Caco-2 (cell line): ENCODE data around the gene COMTD1. TPM values are rescaled to one million over a fixed set of nuclear protein-coding genes. Genes with fewer than 3 reads are reported as not detected.

Source experiments
- BruUV-seq: library from RNA; stranded (reverse); fragments of 400-500 nt; replicated peaks from 2 replicates; lab custom pipeline; 2021; lab: Mats Ljungman, UMichigan
- CTCF ChIA-PET: fragments of 300-600 bp; sonication (Branson Sonifier 250); formaldehyde crosslinking; loops from one replicate; lab custom pipeline; 2022; ENCODE audit warnings: antibody characterized with exemption; lab: Charles Lee
- POLR2A ChIA-PET: fragments of 300-600 bp; sonication (Branson Sonifier 250); formaldehyde crosslinking; loops from one replicate; lab custom pipeline; 2022; ENCODE audit warnings: antibody characterized with exemption; lab: Charles Lee
- DNase-seq, 2 experiments: peaks; one replicate each; pipeline versions ENCODE4 v3.0.0 to v3.0.0-alpha.2; 2020 to 2022
- H3K27me3 ChIP-seq: replicated peaks from 2 replicates; pipeline ENCODE4 v1.6.0; 2011; ENCODE audit warnings: low read length; ENCODE audit not compliant: control insufficient read depth, insufficient read depth
- H3K36me3 ChIP-seq: 2 replicates; pipeline ENCODE4 v1.5.1; 2011; ENCODE audit warnings: low read length; ENCODE audit not compliant: control insufficient read depth, insufficient read depth
- H3K4me1 ChIP-seq: fragments of 250-450 bp; sonication (Bioruptor Pico); 2 replicates; pipeline ENCODE4 v1.5.1; 2020; ENCODE audit warnings: mild to moderate bottlenecking
- H3K4me3 ChIP-seq: 2 replicates; pipeline ENCODE4 v1.5.1; 2011; ENCODE audit warnings: low read depth, mild to moderate bottlenecking, control low read depth, low read length
- H3K9me3 ChIP-seq: fragments of 250-450 bp; sonication (Bioruptor Pico); 2 replicates; pipeline ENCODE4 v1.5.1; 2020; ENCODE audit warnings: mild to moderate bottlenecking, moderate library complexity
- H3K27ac Mint-ChIP-seq: one replicate; pipeline ENCODE4 v1.8.0; 2022; ENCODE audit warnings: mixed read lengths; ENCODE audit not compliant: unreplicated experiment
- H3K27me3 Mint-ChIP-seq: one replicate; pipeline ENCODE4 v1.8.0; 2022; ENCODE audit warnings: mixed read lengths; ENCODE audit not compliant: insufficient read depth, unreplicated experiment
- H3K36me3 Mint-ChIP-seq: one replicate; pipeline ENCODE4 v1.8.0; 2022; ENCODE audit warnings: mild to moderate bottlenecking, mixed read lengths; ENCODE audit not compliant: insufficient read depth, unreplicated experiment
- H3K4me1 Mint-ChIP-seq: one replicate; pipeline ENCODE4 v1.8.0; 2022; ENCODE audit warnings: low read depth, mixed read lengths; ENCODE audit not compliant: unreplicated experiment
- H3K4me3 Mint-ChIP-seq: one replicate; pipeline ENCODE4 v1.8.0; 2022; ENCODE audit warnings: mild to moderate bottlenecking, moderate library complexity, mixed read lengths; ENCODE audit not compliant: unreplicated experiment
- H3K9me3 Mint-ChIP-seq: one replicate; pipeline ENCODE4 v1.8.0; 2022; ENCODE audit warnings: mixed read lengths; ENCODE audit not compliant: unreplicated experiment
- intact Hi-C: fragments of 100-400 bp; cut with micrococcal nuclease; formaldehyde crosslinking; loops from one replicate; pipeline ENCODE4 v1.10.0; 2022; ENCODE audit not compliant: unreplicated experiment
- total RNA-seq: library from RNA; stranded (reverse); gene quantifications from 2 replicates; pipeline ENCODE4 v1.2.3, GENCODE V29; 2022
- TF ChIP-seq, protein P1 (sequence below), 2 experiments: fragments of 200-600 bp in 1 of 2; IDR thresholded peaks; 1 replicate in 1 of 2; 2 replicates in 1 of 2; pipeline versions ENCODE4 v1.5.1 to v1.8.0; 2011 to 2022; ENCODE audit warnings: antibody characterized with exemption in 1 of 2, control low read depth in 1 of 2, inconsistent platforms in 1 of 2, low read depth in 1 of 2, low read length in 1 of 2, mild to moderate bottlenecking in 1 of 2, moderate library complexity in 1 of 2; ENCODE audit not compliant: insufficient read depth in 1 of 2, severe bottlenecking in 1 of 2, unreplicated experiment in 1 of 2

The COMTD1 gene
- total RNA-seq, 1 experiment from 2014 or later: 38.7 TPM

- peaks cover 10% of the 10 kb centered on the region for H3K4me1 Mint-ChIP-seq
- peak overlapping the region; percentile 60 for H3K4me3 Mint-ChIP-seq
- H3K36me3 Mint-ChIP-seq: no peaks in the 10 kb centered on the region
- DNase-seq: no peak
- Histone ChIP-seq H3K4me3 (no peak overlapping the region), H3K9me3 (peaks cover 11% of the 10 kb centered on the region; the same call in 1 of the 2 replicates), H3K4me1 (peaks cover 7% of the 10 kb centered on the region; the same call in 1 of the 2 replicates), H3K27me3 (no peaks in the 10 kb centered on the region), H3K36me3 (no peaks in the 10 kb centered on the region)
- peaks cover 12% of the 10 kb centered on the region for H3K9me3 Mint-ChIP-seq
- ChIA-PET POLR2A (no interaction called here), CTCF (no interaction called here)
- peaks cover 7% of the 10 kb centered on the region for H3K27me3 Mint-ChIP-seq
- TF ChIP-seq, protein P1, sequence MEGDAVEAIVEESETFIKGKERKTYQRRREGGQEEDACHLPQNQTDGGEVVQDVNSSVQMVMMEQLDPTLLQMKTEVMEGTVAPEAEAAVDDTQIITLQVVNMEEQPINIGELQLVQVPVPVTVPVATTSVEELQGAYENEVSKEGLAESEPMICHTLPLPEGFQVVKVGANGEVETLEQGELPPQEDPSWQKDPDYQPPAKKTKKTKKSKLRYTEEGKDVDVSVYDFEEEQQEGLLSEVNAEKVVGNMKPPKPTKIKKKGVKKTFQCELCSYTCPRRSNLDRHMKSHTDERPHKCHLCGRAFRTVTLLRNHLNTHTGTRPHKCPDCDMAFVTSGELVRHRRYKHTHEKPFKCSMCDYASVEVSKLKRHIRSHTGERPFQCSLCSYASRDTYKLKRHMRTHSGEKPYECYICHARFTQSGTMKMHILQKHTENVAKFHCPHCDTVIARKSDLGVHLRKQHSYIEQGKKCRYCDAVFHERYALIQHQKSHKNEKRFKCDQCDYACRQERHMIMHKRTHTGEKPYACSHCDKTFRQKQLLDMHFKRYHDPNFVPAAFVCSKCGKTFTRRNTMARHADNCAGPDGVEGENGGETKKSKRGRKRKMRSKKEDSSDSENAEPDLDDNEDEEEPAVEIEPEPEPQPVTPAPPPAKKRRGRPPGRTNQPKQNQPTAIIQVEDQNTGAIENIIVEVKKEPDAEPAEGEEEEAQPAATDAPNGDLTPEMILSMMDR (IDR thresholded peaks at IDR 0.05; ENCODE audit: insufficient read depth in 1 of 2, low read depth in 1 of 2, low read length in 1 of 2, severe bottlenecking in 1 of 2, unreplicated experiment in 1 of 2): no peak
- BruUV-seq: no TSS peak
- H3K27ac Mint-ChIP-seq: no peak overlapping the region
- intact Hi-C loops: no loop called here
Observed at GRCh38 chr10:75283078-75283670, 47.4 kb upstream of the COMTD1 start.

DNA sequence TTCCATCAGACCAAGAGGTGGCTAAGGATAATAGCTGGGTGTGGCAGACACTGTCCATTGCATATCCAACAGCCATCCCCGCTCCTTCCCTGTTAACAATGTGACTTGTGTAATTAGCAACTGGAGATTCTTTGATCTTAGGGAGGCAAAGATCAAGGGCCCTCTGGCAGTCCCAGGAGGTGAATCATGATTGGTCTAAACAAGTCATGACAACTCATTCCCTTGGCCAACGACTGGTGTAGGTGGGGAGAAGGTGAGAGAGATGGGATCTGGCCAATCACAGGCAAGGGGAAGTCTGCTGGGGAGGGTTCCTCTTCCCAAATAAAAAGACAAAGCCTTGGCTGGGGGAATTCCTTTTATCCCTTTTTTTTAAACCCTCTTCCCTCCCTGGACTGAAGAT, 46.2 kb upstream of the COMTD1 start:
- ChIA-PET POLR2A (no interaction called here), CTCF (interaction anchor here (1.2 kb wide), 1 partner anchor 46 kb away, joined by 4 read pairs; the partner anchor contains the start of gene COMTD1)
- H3K36me3 ChIP-seq: no peaks in the 10 kb centered on the region
- H3K4me3 ChIP-seq: no peak overlapping the region
- Mint-ChIP-seq H3K4me1 (peaks cover 10% of the 10 kb centered on the region), H3K27me3 (no peaks in the 10 kb centered on the region), H3K36me3 (no peaks in the 10 kb centered on the region), H3K9me3 (peaks cover 3% of the 10 kb centered on the region), H3K4me3 (no peak overlapping the region), H3K27ac (no peak overlapping the region)
- H3K4me1 ChIP-seq: peaks cover 7% of the 10 kb centered on the region; the same call in 1 of the 2 replicates
- intact Hi-C loops: no loop called here
- TF ChIP-seq, protein P1 (IDR thresholded peaks at IDR 0.05; ENCODE audit: insufficient read depth in 1 of 2, low read depth in 1 of 2, low read length in 1 of 2, severe bottlenecking in 1 of 2, unreplicated experiment in 1 of 2): no peak
- peak; percentile 47 to 75 for DNase-seq
- H3K9me3 ChIP-seq: no peaks in the 10 kb centered on the region; the same call in 1 of the 2 replicates
- no TSS peak for BruUV-seq
- no peaks in the 10 kb centered on the region for H3K27me3 ChIP-seq

DNA sequence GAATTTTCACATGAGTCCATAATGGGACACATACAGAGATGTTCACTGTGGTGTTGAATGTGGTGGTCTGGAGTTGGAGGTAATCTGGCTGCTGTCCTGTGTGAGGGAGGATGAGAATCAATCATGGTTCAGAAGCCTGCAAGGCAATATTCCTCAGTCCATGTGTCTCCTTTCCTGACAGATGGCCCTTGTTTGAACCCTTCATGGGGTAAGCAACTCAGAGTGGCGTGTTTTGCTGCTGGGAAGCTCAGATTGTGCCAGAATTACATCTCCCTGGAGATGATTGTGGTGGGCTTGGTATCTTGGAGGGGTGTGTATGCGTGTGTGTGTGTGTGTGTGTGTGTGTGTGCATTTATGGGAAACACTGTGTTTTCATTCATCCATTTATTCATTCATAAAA, 44.5 kb upstream of the COMTD1 start:
- Mint-ChIP-seq H3K4me3 (no peak overlapping the region), H3K27ac (no peak overlapping the region), H3K4me1 (peaks cover 10% of the 10 kb centered on the region), H3K27me3 (no peaks in the 10 kb centered on the region), H3K36me3 (no peaks in the 10 kb centered on the region), H3K9me3 (no peaks in the 10 kb centered on the region)
- ChIA-PET POLR2A (no interaction called here), CTCF (no interaction called here)
- H3K36me3 ChIP-seq: no peaks in the 10 kb centered on the region
- H3K9me3 ChIP-seq: no peaks in the 10 kb centered on the region
- no TSS peak for BruUV-seq
- TF ChIP-seq, protein P1 (IDR thresholded peaks at IDR 0.05; ENCODE audit: insufficient read depth in 1 of 2, low read depth in 1 of 2, low read length in 1 of 2, severe bottlenecking in 1 of 2, unreplicated experiment in 1 of 2): no peak
- peaks cover 7% of the 10 kb centered on the region; the same call in 1 of the 2 replicates for H3K4me1 ChIP-seq
- no peak for DNase-seq
- H3K4me3 ChIP-seq: no peak overlapping the region
- no peaks in the 10 kb centered on the region for H3K27me3 ChIP-seq
- intact Hi-C loops: no loop called here
